ENCODE results near the gene HOXB1.
A peak's percentile ranks its signal among the peaks of the same experiment; 100 is the strongest.

Gene HOXB1

DNA sequence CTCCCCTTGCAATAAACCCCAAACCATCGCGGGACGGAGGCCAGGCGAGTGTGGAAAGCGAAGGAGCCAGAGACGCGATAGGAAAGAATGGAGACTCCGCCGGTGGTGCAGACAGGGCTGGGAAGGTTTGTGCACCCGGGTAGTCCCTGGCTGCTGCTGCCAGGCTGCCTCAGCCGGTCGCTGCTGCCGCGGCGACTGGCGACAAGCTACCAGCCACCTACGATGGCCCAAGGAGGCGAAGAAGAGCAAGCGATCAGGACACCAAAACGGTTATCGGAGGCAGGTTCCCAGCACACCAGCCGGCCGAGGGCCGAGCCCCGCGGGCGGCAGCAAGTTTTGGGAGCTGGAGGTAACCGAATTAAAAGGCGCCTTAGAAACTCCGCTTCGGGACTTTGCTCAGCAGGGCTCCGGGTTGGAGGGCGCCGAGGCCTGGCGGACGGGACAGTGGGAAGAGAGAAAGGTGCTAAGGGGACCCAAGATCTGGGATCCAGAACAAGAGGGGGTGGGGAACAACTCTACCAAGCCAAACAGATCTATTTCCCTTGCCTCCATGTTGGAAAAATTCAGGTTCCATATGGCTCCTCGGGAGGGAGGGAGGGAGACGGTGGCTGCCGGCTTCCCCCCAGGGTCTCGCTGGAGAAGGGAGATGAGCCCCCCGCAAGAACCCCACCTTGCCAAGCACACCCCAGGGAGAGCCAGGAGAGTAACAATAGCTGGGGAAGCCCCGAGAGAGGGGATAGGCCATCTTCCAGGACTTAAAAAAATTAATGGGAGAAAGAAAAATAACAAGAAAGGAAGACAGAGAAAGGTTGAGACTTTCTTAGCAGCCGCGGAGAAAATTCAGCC is 23.8 kb upstream of the HOXB1 start:
- DNase-seq (ENCODE audit: low read depth in 2 of 2): no peak

- DNase-seq (ENCODE audit: low read depth in 2 of 2): no peak
Observed at GRCh38 chr17:48553826-48554225, 23.0 kb upstream of the HOXB1 start.

DNA sequence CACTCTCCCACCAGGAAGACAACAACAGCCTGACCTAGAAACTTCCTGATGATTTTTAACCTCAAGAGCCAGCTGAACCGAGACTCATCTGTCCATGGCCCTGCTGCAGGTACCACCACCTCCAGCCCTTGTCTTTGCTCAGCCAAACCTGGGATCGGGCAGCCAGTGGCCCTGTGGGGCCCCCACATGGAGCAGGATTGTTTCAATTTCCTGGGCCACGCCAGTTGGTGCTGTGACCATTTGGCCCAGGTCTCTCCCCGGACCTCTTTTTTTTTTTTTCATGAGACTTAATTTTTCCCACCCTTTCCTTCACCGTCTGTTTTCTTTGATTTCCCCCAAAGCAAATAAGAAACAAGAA is 22.4 kb upstream of the HOXB1 start:
- no peak for DNase-seq (ENCODE audit: low read depth in 2 of 2)

DNA sequence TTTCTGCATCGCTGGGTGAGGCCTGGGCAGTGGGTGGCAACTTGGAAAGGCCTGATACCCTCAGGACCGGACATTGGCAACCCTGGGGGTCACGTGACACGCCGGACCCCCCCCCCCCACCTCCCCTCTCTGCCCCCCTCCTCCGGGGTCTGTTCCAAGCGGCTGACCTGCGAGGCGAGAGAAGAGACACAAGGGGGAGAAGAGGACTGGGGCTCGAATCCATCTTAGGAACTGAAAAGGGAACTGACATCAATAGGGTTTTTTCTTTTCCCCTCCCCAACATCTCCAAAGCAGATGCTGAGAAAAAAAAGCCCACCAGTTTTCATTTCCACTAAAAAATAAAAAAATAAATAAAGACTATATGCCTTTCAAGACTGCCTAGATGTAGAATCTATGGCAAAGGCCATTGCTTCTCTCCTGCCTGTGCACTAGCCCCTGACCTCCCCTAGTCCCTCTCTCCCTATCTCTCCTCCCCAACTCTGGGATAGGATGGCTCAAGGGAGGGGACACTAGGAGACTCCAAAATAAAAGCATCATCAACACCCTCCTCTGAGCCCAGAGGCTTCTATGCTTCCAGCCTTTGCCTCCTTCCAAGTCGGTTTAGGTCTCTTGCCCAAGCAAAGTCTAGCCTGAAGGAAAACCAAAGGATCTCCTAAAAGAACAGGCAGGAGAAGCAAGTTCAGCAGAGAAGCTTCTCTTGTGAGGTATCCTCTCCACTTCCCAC is 21.8 kb upstream of the HOXB1 start:
- DNase-seq (ENCODE audit: low read depth in 2 of 2): no peak

GRCh38 chr17:48551596-48552465 is 21.0 kb upstream of the HOXB1 start:
- DNase-seq (ENCODE audit: low read depth in 2 of 2): no peak

DNA sequence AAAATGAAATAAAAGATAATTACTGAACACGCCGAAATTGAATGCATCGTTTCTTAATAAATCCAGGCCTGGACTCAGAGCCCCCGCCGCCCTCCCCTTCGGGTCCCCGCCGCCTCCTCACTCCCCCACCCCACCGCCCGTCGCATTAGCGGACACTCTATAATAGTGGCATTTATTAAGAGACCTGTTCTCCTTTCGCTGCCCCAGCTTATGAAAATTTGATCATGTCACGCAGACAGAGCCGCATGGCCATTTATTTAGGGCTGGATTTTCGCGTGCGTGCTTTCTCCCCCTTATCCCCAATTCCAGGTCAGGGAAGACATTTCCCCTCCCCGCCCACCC is 20.4 kb upstream of the HOXB1 start:
- no peak for DNase-seq (ENCODE audit: low read depth in 2 of 2)

GRCh38 chr17:48550502-48551213 is 19.8 kb upstream of the HOXB1 start:
- no peak for DNase-seq (ENCODE audit: low read depth in 2 of 2)

GRCh38 chr17:48549914-48550501 is 19.2 kb upstream of the HOXB1 start:
- no peak for DNase-seq (ENCODE audit: low read depth in 2 of 2)

GRCh38 chr17:48549281-48549630 is 18.4 kb upstream of the HOXB1 start:
- DNase-seq (ENCODE audit: low read depth in 2 of 2): no peak

- no peak for DNase-seq (ENCODE audit: low read depth in 2 of 2)
Observed at GRCh38 chr17:48548523-48549280, 17.9 kb upstream of the HOXB1 start.

DNA sequence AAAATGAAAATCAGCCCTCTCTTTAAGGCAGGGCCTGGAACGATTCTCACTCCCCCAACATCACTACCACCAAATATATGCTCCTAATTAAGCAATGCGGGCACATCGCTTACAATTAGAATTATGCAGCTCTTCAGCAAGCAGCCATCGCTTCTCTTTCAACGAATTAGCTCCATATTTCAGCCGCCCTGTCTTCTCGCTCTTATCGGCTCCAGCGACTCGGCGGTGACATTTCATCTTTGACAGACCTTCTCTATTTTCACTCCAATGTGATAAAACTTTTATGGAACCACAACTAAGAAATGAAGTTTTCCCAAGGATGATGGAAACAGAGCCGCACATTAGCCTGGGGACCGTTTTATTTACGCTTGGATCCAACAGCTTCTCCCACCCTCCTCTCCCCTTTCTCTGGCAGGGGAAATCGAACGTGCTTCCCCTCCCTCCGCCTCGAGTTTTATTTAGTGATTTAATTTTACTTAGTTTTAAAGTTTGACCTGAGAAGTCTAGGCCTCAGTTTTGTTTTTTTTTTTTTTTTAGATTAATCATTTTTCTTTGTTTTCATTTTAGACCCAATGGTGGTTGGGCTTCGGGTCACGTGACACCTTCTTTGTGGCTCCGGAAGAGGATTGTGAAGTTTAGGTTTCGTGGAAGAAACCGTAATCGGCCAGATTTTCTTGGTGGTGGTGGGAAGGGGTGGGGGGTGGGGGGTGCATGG is 17.2 kb upstream of the HOXB1 start:
- DNase-seq (ENCODE audit: low read depth in 2 of 2): no peak

- DNase-seq (ENCODE audit: low read depth in 2 of 2): no peak
Observed at GRCh38 chr17:48546924-48547807, 16.4 kb upstream of the HOXB1 start.

- DNase-seq (ENCODE audit: low read depth in 2 of 2): no peak
Observed at GRCh38 chr17:48546137-48546923, 15.5 kb upstream of the HOXB1 start.

DNA sequence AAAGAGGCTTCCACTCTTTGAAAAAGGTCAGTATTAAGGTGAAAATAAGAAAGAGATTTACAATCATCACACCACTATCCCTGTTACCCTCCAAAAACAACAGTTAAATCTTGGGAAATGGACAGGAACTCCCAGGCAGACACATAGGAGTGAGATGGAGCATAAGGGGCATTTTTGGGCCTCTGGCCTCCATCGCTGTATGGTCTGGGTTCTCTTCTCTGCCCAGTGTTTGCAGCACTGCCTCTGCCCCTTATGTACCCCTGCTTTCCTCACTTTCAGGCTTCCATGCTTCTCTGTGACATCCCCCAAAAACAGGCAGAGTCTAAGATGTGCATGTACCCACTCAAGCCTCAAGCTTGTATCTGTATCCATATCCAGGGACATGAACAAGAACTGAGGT is 14.7 kb upstream of the HOXB1 start:
- DNase-seq (ENCODE audit: low read depth in 2 of 2): no peak

- DNase-seq (ENCODE audit: low read depth in 2 of 2): no peak
Observed at GRCh38 chr17:48545022-48545375, 14.2 kb upstream of the HOXB1 start, which contains the start of gene HOXB2. HOXB2 (minus strand) TSS chr17:48545109; CDS start chr17:48544911, 198 bp downstream.

GRCh38 chr17:48544349-48545021 is 13.7 kb upstream of the HOXB1 start:
- peak in 1 of 2 donors; percentile 19 for DNase-seq (ENCODE audit: low read depth in 2 of 2)

DNA sequence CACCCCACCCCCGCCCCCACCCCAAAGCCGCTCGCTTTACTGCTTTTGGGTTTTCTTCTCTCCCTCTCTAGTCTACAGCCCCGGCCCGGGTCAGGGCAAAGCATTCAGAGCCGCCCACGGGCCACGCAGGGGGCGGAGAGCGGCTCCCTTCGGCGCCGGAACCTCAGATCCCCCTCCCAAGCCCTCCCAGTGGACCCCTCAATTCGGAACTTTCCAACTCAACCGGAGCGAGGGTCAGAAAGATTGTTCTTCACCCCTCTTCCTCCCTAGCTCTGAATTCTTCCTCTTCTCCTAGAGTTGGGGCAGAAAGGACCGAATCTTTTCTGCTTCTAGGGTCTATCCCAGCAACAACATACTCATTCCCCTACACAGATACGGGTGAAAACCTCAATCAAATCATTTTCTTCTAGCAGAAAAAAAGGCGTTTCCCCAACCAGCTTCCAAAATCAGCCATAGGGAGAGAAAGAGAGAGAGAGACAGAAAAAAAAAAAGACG is 13.1 kb upstream of the HOXB1 start:
- no peak for DNase-seq (ENCODE audit: low read depth in 2 of 2)
